ENCODE results near the gene KIAA1671. TPM values are rescaled to one million over a fixed set of nuclear protein-coding genes. Genes with fewer than 3 reads are reported as not detected.
"Not testable (repeated sequence)": the region's sequence is repeated elsewhere in the genome, so short reads cannot be mapped to it uniquely, and the experiment has no call there.

Gene KIAA1671
- polyA plus RNA-seq, 1 donor from 2014 or later, result 3.0 TPM

- H2AFZ ChIP-seq (ENCODE audit: low read depth, low read length); H3K27me3 ChIP-seq (ENCODE audit: insufficient read depth, low read depth, low read length); H3K36me3 ChIP-seq (ENCODE audit: insufficient read depth, low read length); H4K20me1 ChIP-seq (ENCODE audit: insufficient read depth); H3K9me2 ChIP-seq (ENCODE audit: insufficient read depth, low read length); H3K9me3 ChIP-seq (ENCODE audit: low read length); H3K79me2 ChIP-seq (replicated peaks; ENCODE audit: insufficient read depth, low read length); H3K27ac ChIP-seq (ENCODE audit: low read length); H3K4me2 ChIP-seq (ENCODE audit: low read length); H3F3A ChIP-seq (ENCODE audit: insufficient read depth, low read length, poor library complexity, severe bottlenecking); H3K9ac ChIP-seq (ENCODE audit: low read length); H3K4me3 ChIP-seq (ENCODE audit: low read length): not testable (repeated sequence)
Measured at GRCh38 chr22:25178348-25178747, 225.8 kb downstream of the KIAA1671 start.

- H4K20me1 ChIP-seq (ENCODE audit: insufficient read depth); H3K36me3 ChIP-seq (ENCODE audit: insufficient read depth, low read length); H3K9ac ChIP-seq (ENCODE audit: low read length); H3F3A ChIP-seq (ENCODE audit: insufficient read depth, low read length, poor library complexity, severe bottlenecking); H3K27me3 ChIP-seq (ENCODE audit: insufficient read depth, low read depth, low read length); H3K27ac ChIP-seq (ENCODE audit: low read length); H3K4me3 ChIP-seq (ENCODE audit: low read length); H2AFZ ChIP-seq (ENCODE audit: low read depth, low read length); H3K9me2 ChIP-seq (ENCODE audit: insufficient read depth, low read length); H3K4me2 ChIP-seq (ENCODE audit: low read length); H3K79me2 ChIP-seq (replicated peaks; ENCODE audit: insufficient read depth, low read length); H3K9me3 ChIP-seq (ENCODE audit: low read length): not testable (repeated sequence)
Measured at GRCh38 chr22:25178869-25179631, 226.5 kb downstream of the KIAA1671 start.

DNA sequence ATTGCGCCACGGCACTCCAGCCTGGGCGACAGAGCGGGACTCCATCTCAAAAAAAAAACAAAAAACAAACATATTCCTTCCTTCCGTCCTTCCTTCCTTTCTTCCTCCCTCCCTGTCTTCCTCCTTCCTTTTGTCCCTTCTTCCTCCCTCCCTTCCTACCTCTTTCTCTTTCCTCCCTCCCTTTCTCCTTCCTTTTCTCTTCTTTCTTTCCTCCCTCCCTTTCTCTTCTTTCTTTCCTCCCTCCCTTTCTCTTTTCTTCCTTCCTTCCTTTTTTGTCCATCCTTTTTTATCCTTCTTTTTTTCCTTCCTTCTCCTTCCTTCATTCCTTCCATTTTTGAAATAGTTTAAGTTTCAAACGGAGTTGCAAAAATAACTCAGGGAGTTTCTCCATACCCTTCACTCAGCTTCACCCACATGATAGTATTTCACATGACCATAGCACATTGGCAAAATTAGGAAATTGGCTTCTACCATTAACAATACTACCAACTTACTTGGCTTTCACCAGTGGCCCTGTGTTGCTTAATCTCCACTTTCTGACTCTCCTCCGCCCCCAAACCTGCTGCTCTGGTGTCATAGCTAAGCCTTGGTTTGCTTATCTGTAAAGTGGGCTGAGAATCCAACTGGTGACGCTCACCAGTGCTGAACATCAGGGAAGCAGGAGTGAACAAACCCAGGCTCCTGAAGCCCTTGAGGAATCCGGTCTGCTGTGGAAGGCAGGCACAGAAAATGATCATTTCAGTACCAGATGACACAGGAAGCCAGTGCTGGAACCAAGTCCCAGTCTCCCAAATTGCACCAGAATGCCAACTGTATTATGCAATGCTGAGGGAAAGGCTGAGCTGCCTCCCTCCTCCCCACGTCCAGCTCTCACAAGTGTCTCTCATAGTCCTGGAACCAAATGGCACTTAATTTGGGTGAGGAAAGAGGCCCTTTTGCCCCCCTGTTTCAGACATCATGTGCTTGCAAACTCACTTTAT, 229.9 kb downstream of the KIAA1671 start:
- Histone ChIP-seq H3K36me3 (ENCODE audit: insufficient read depth, low read length) (no peaks in the 10 kb centered on the region), H3K9me2 (ENCODE audit: insufficient read depth, low read length) (no peaks in the 10 kb centered on the region), H3F3A (ENCODE audit: insufficient read depth, low read length, poor library complexity, severe bottlenecking) (no peaks in the 10 kb centered on the region), H3K4me2 (ENCODE audit: low read length) (no peak overlapping the region), H3K4me3 (ENCODE audit: low read length) (no peak overlapping the region), H3K9me3 (ENCODE audit: low read length) (no peaks in the 10 kb centered on the region), H2AFZ (ENCODE audit: low read depth, low read length) (no peak overlapping the region), H3K27me3 (ENCODE audit: insufficient read depth, low read depth, low read length) (no peaks in the 10 kb centered on the region), H4K20me1 (ENCODE audit: insufficient read depth) (no peaks in the 10 kb centered on the region), H3K9ac (ENCODE audit: low read length) (no peak overlapping the region), H3K27ac (ENCODE audit: low read length) (no peak overlapping the region), H3K79me2 (replicated peaks; ENCODE audit: insufficient read depth, low read length) (no peaks in the 10 kb centered on the region)
- TF ChIP-seq TAF1 (IDR thresholded peaks at IDR 0.05; ENCODE audit: low read depth), result no peak
- no peak for TF ChIP-seq CTCF (IDR thresholded peaks at IDR 0.05; ENCODE audit: poor library complexity, severe bottlenecking)
- TF ChIP-seq MXI1 (conservative IDR thresholded peaks at IDR 0.05; ENCODE audit: poor library complexity, severe bottlenecking), result no peak
- TF ChIP-seq EZH2 (IDR thresholded peaks at IDR 0.05; ENCODE audit: borderline replicate concordance, insufficient read depth, low read length, poor library complexity, severe bottlenecking), result no peak
- TF ChIP-seq SMC3 (conservative IDR thresholded peaks at IDR 0.05; ENCODE audit: poor library complexity), result no peak
- TF ChIP-seq POLR2AphosphoS5 (IDR thresholded peaks at IDR 0.05), result no peak
- TF ChIP-seq REST (IDR thresholded peaks at IDR 0.05; ENCODE audit: borderline replicate concordance), result no peak
- TF ChIP-seq RAD21 (conservative IDR thresholded peaks at IDR 0.05), result no peak
- TF ChIP-seq EP300 (conservative IDR thresholded peaks at IDR 0.05; ENCODE audit: poor library complexity, severe bottlenecking), result no peak
